H9 (cell line): Measurements from ENCODE around the gene P2RY8. TPM values are rescaled to one million over a fixed set of nuclear protein-coding genes. Genes with fewer than 3 reads are reported as not detected.

Source experiments
- DNase-seq: peaks from one replicate; pipeline ENCODE4 v3.0.0-alpha.2; 2017
- H2AFZ ChIP-seq: one replicate; pipeline ENCODE4 v1.6.1; 2013; ENCODE audit warnings: mild to moderate bottlenecking, low read length, control low read depth, moderate library complexity
- H2AK5ac ChIP-seq: 2 replicates; pipeline ENCODE4 v1.6.1; 2013; ENCODE audit warnings: low read length, control low read depth, mixed read lengths; ENCODE audit not compliant: insufficient read length
- H2BK120ac ChIP-seq: one replicate; pipeline ENCODE4 v1.6.1; 2013; ENCODE audit warnings: low read depth, mild to moderate bottlenecking, low read length, control low read depth, inconsistent platforms; ENCODE audit not compliant: poor library complexity, severe bottlenecking
- H2BK12ac ChIP-seq: 2 replicates; pipeline ENCODE4 v1.6.1; 2013; ENCODE audit warnings: low read length, control low read depth, mixed read lengths, low read depth; ENCODE audit not compliant: insufficient read length
- H2BK15ac ChIP-seq: 2 replicates; pipeline ENCODE4 v1.6.1; 2013; ENCODE audit warnings: low read depth, low read length, control low read depth
- H2BK20ac ChIP-seq: one replicate; pipeline ENCODE4 v1.6.1; 2013; ENCODE audit warnings: low read depth, mild to moderate bottlenecking, low read length, control low read depth, inconsistent platforms; ENCODE audit not compliant: poor library complexity, severe bottlenecking
- H2BK5ac ChIP-seq: 2 replicates; pipeline ENCODE4 v1.6.1; 2013; ENCODE audit warnings: low read length, control low read depth, mixed read lengths; ENCODE audit not compliant: insufficient read length
- H3K14ac ChIP-seq: 2 replicates; pipeline ENCODE4 v1.6.1; 2013; ENCODE audit warnings: low read length, control low read depth; ENCODE audit not compliant: insufficient read depth
- H3K18ac ChIP-seq: 2 replicates; pipeline ENCODE4 v1.6.1; 2013; ENCODE audit warnings: low read depth, mild to moderate bottlenecking, mixed read lengths, low read length, control low read depth; ENCODE audit not compliant: insufficient read length
- H3K23ac ChIP-seq: 2 replicates; pipeline ENCODE4 v1.6.1; 2013; ENCODE audit warnings: low read length, control low read depth, mixed read lengths, low read depth; ENCODE audit not compliant: insufficient read length
- H3K23me2 ChIP-seq: 2 replicates; pipeline ENCODE4 v1.6.1; 2013; ENCODE audit warnings: low read depth, mild to moderate bottlenecking, mixed read lengths, low read length, control low read depth; ENCODE audit not compliant: insufficient read length, poor library complexity, severe bottlenecking
- H3K27ac ChIP-seq: 2 replicates; pipeline ENCODE4 v1.5.1; 2013; ENCODE audit warnings: low read length, control low read depth, mixed read lengths, low read depth; ENCODE audit not compliant: insufficient read length
- H3K27me3 ChIP-seq: 2 replicates; pipeline ENCODE4 v1.6.1; 2013; ENCODE audit warnings: low read length, control low read depth, inconsistent platforms; ENCODE audit not compliant: insufficient read depth
- H3K4ac ChIP-seq: 2 replicates; pipeline ENCODE4 v1.6.1; 2013; ENCODE audit warnings: low read depth, mild to moderate bottlenecking, control low read depth, inconsistent platforms, low read length, moderate library complexity
- H3K4me1 ChIP-seq: 2 replicates; pipeline ENCODE4 v1.6.1; 2013; ENCODE audit warnings: low read length, control low read depth, inconsistent platforms; ENCODE audit not compliant: insufficient read depth
- H3K4me2 ChIP-seq: 2 replicates; pipeline ENCODE4 v1.6.1; 2013; ENCODE audit warnings: low read length, control low read depth, mixed read lengths; ENCODE audit not compliant: insufficient read length, insufficient read depth
- H3K56ac ChIP-seq: 2 replicates; pipeline ENCODE4 v1.6.1; 2013; ENCODE audit warnings: low read depth, mild to moderate bottlenecking, mixed read lengths, low read length, control low read depth; ENCODE audit not compliant: insufficient read length
- H3K79me1 ChIP-seq: 2 replicates; pipeline ENCODE4 v1.6.1; 2013; ENCODE audit warnings: low read depth, mild to moderate bottlenecking, moderate library complexity, low read length, control low read depth, inconsistent platforms; ENCODE audit not compliant: insufficient read depth, poor library complexity, severe bottlenecking
- H3K79me2 ChIP-seq: 2 replicates; pipeline ENCODE4 v1.6.1; 2013; ENCODE audit warnings: low read length, control low read depth, inconsistent platforms; ENCODE audit not compliant: insufficient read depth
- H3K9ac ChIP-seq: 2 replicates; pipeline ENCODE4 v1.6.1; 2013; ENCODE audit warnings: low read length, control low read depth, mixed read lengths; ENCODE audit not compliant: insufficient read length; ENCODE audit errors: extremely low read depth
- H3K9me3 ChIP-seq: one replicate; pipeline ENCODE4 v1.6.1; 2013; ENCODE audit warnings: low read depth, low read length, inconsistent platforms; ENCODE audit not compliant: control insufficient read depth
- H3T11ph ChIP-seq: one replicate; pipeline ENCODE4 v1.6.1; 2013; ENCODE audit warnings: mild to moderate bottlenecking, low read length, control low read depth, inconsistent platforms
- H4K20me1 ChIP-seq: one replicate; pipeline ENCODE4 v1.6.1; 2013; ENCODE audit not compliant: control insufficient read depth, insufficient read length, insufficient read depth
- H4K5ac ChIP-seq: 2 replicates; pipeline ENCODE4 v1.6.1; 2013; ENCODE audit warnings: low read depth, mild to moderate bottlenecking, mixed read lengths, low read length, control low read depth; ENCODE audit not compliant: insufficient read length
- H4K8ac ChIP-seq: replicated peaks from 2 replicates; pipeline ENCODE4 v1.6.1; 2013; ENCODE audit warnings: low read length, control low read depth, mixed read lengths, low read depth; ENCODE audit not compliant: insufficient read length
- H4K91ac ChIP-seq: 2 replicates; pipeline ENCODE4 v1.6.1; 2013; ENCODE audit warnings: low read depth, mild to moderate bottlenecking, moderate library complexity, mixed read lengths, low read length, control low read depth; ENCODE audit not compliant: insufficient read length
- H3K27ac Mint-ChIP-seq, 3 experiments: 2 replicates in 2 of 3; 3 replicates in 1 of 3; pipeline ENCODE4 v1.8.0; 2020 to 2021; ENCODE audit warnings: mixed read lengths in 3 of 3, mild to moderate bottlenecking in 1 of 3, moderate library complexity in 1 of 3
- H3K27me3 Mint-ChIP-seq: 2 replicates; pipeline ENCODE4 v1.8.0; 2021; ENCODE audit warnings: low read depth, mild to moderate bottlenecking, moderate library complexity, mixed read lengths
- H3K36me3 Mint-ChIP-seq, 3 experiments: 2 replicates in 2 of 3; 3 replicates in 1 of 3; pipeline ENCODE4 v1.8.0; 2020 to 2021; ENCODE audit warnings: low read depth in 3 of 3, mixed read lengths in 3 of 3; ENCODE audit not compliant: insufficient read depth in 1 of 3
- H3K4me1 Mint-ChIP-seq, 2 experiments: 2 replicates each; pipeline ENCODE4 v1.8.0; 2020; ENCODE audit warnings: mixed read lengths in 2 of 2
- H3K4me3 Mint-ChIP-seq, 2 experiments: 2 replicates in 1 of 2; 3 replicates in 1 of 2; pipeline ENCODE4 v1.8.0; 2020 to 2021; ENCODE audit warnings: mild to moderate bottlenecking in 2 of 2, mixed read lengths in 2 of 2, moderate library complexity in 1 of 2
- H3K9me3 Mint-ChIP-seq, 2 experiments: 2 replicates in 1 of 2; 3 replicates in 1 of 2; pipeline ENCODE4 v1.8.0; 2020; ENCODE audit warnings: mild to moderate bottlenecking in 2 of 2, mixed read lengths in 2 of 2, moderate library complexity in 1 of 2
- WGBS: extraction: QIAGEN DNeasy Blood & Tissue Kit; methylation state at CpG from one replicate; pipeline ENCODE4 v1.1.7; 2013; ENCODE audit warnings: missing lambda C conversion rate, low lambda C conversion rate, mixed read lengths; ENCODE audit not compliant: insufficient read length; ENCODE audit errors: extremely low coverage; 5-methylcytosine and 5-hydroxymethylcytosine counted together
- total RNA-seq: library from RNA; stranded (reverse); gene quantifications from 2 replicates; pipeline ENCODE4 v1.2.1, GENCODE V29; 2021
- TF ChIP-seq, protein P1 (sequence below): fragments of 200-600 bp; sonication (generic); conservative IDR thresholded peaks from 3 replicates; pipeline ENCODE4 v1.8.0; 2021; ENCODE audit warnings: antibody characterized with exemption, mild to moderate bottlenecking

P2RY8 gene
- total RNA-seq, 1 experiment from 2014 or later = not detected

DNA sequence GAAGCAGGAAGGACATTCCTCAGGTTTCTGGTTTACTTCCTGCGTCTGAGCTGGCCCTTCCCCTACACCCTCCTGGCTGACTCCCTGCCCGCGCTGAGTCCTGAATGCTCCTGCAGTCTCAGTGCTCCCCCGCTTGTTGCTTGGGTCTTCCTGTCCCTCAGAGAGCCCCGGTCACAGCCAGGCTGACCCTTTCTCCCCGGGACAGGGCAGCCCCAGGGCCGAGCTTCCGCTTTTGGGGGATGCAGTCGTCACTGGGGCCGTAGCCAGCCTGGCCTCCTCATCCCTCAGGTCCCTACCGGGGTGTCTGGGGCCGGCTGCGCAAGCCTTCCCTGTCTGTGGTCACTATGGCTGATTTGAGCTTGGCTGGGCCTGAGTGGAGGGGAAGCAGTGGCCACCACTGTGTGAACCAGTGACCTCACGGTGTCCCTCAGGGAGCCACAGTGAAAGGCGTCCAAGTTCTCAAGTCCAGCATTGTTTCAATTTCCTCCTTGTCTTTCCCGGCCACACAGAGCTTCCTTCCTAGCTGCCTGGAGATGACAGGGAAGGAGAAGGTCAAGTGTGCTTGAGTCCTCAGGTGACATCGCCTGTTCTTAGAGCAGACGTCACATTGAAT is 50.1 kb downstream of the P2RY8 start:
- Mint-ChIP-seq H3K4me3 (no peak overlapping the region), H3K36me3 (peaks cover 0 to 7% (median 0%) of the 10 kb centered on the region in 3 experiments; a peak in 3 of 7 replicates), H3K27ac (peak overlapping the region in 1 of 3 experiments; percentile 70; a peak in 1 of 7 replicates), H3K4me1 (peaks cover 4 to 5% of the 10 kb centered on the region in 2 experiments), H3K27me3 (peaks cover 7% of the 10 kb centered on the region), H3K9me3 (peaks cover 21 to 22% of the 10 kb centered on the region in 2 experiments)
- H3K4me1 ChIP-seq = peaks cover 2% of the 10 kb centered on the region; the same call in 1 of the 2 replicates
- no peak overlapping the region for H4K5ac ChIP-seq
- H3T11ph ChIP-seq = no peak overlapping the region
- H3K4ac ChIP-seq = no peak overlapping the region
- no peak overlapping the region for H2BK120ac ChIP-seq
- no peaks in the 10 kb centered on the region for H4K20me1 ChIP-seq
- no peak overlapping the region for H3K18ac ChIP-seq
- H4K8ac ChIP-seq = no peak overlapping the region
- no peaks in the 10 kb centered on the region for H3K79me2 ChIP-seq
- no peak overlapping the region for H3K27ac ChIP-seq
- WGBS = no CpG with 5 or more reads among the region's 18 CpGs
- no peak overlapping the region for H2AK5ac ChIP-seq
- H3K9me3 ChIP-seq = no peaks in the 10 kb centered on the region
- H3K14ac ChIP-seq = no peak overlapping the region
- H3K27me3 ChIP-seq = no peaks in the 10 kb centered on the region
- DNase-seq = no peak
- no peak overlapping the region for H3K9ac ChIP-seq
- H3K56ac ChIP-seq = no peak overlapping the region
- no peaks in the 10 kb centered on the region for H3K79me1 ChIP-seq
- H3K23me2 ChIP-seq = no peaks in the 10 kb centered on the region
- no peak overlapping the region for H2BK15ac ChIP-seq
- H2BK5ac ChIP-seq = no peak overlapping the region
- H4K91ac ChIP-seq = no peak overlapping the region
- no peak overlapping the region for H3K23ac ChIP-seq
- H3K4me2 ChIP-seq = no peak overlapping the region
- TF ChIP-seq, protein P1, sequence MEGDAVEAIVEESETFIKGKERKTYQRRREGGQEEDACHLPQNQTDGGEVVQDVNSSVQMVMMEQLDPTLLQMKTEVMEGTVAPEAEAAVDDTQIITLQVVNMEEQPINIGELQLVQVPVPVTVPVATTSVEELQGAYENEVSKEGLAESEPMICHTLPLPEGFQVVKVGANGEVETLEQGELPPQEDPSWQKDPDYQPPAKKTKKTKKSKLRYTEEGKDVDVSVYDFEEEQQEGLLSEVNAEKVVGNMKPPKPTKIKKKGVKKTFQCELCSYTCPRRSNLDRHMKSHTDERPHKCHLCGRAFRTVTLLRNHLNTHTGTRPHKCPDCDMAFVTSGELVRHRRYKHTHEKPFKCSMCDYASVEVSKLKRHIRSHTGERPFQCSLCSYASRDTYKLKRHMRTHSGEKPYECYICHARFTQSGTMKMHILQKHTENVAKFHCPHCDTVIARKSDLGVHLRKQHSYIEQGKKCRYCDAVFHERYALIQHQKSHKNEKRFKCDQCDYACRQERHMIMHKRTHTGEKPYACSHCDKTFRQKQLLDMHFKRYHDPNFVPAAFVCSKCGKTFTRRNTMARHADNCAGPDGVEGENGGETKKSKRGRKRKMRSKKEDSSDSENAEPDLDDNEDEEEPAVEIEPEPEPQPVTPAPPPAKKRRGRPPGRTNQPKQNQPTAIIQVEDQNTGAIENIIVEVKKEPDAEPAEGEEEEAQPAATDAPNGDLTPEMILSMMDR = no peak
- H2AFZ ChIP-seq = no peak overlapping the region
- H2BK20ac ChIP-seq = no peak overlapping the region
- H2BK12ac ChIP-seq = no peak overlapping the region
